Activated CD8-positive, alpha-beta memory T cell treated with anti-CD3 and anti-CD28 coated beads, Interleukin-2, amount 10 ng/mL, durations not matched to agents 7 days and 5 days (primary cell): Measurements from ENCODE around the gene KIRREL3. TPM values are rescaled to one million over a fixed set of nuclear protein-coding genes. Genes with fewer than 3 reads are reported as not detected.

Source experiments
- ATAC-seq: fragments of 150-1000 bp; cut with Tn5 transposase; one replicate; pipeline ENCODE4 v1.10.0; 2021; ENCODE audit warnings: moderate library complexity
- CTCF ChIA-PET: fragments of 350-600 bp; sonication (Branson Sonifier 250); formaldehyde crosslinking; loops from one replicate; lab custom pipeline; 2021; ENCODE audit warnings: antibody characterized with exemption; lab: Charles Lee
- DNase-seq: peaks from one replicate; pipeline ENCODE4 v3.0.0-alpha.2; 2020
- H3K27ac Mint-ChIP-seq: one replicate; pipeline ENCODE4 v1.8.0; 2021; ENCODE audit warnings: mild to moderate bottlenecking, mixed read lengths
- H3K27me3 Mint-ChIP-seq: one replicate; pipeline ENCODE4 v1.8.0; 2021; ENCODE audit warnings: mixed read lengths
- H3K36me3 Mint-ChIP-seq: one replicate; pipeline ENCODE4 v1.8.0; 2021; ENCODE audit warnings: mild to moderate bottlenecking, mixed read lengths
- H3K4me1 Mint-ChIP-seq: one replicate; pipeline ENCODE4 v1.8.0; 2021; ENCODE audit warnings: mixed read lengths
- H3K4me3 Mint-ChIP-seq: one replicate; pipeline ENCODE4 v1.8.0; 2021; ENCODE audit warnings: mild to moderate bottlenecking, moderate library complexity, mixed read lengths
- H3K9me3 Mint-ChIP-seq: one replicate; pipeline ENCODE4 v1.8.0; 2022; ENCODE audit warnings: low read depth, mixed read lengths
- total RNA-seq, 2 experiments: library from RNA; stranded (reverse); gene quantifications; one replicate each; pipeline ENCODE4 v1.2.3, GENCODE V29; 2021

The KIRREL3 gene
- total RNA-seq, 2 experiments from 2014 or later, result not detected

DNA sequence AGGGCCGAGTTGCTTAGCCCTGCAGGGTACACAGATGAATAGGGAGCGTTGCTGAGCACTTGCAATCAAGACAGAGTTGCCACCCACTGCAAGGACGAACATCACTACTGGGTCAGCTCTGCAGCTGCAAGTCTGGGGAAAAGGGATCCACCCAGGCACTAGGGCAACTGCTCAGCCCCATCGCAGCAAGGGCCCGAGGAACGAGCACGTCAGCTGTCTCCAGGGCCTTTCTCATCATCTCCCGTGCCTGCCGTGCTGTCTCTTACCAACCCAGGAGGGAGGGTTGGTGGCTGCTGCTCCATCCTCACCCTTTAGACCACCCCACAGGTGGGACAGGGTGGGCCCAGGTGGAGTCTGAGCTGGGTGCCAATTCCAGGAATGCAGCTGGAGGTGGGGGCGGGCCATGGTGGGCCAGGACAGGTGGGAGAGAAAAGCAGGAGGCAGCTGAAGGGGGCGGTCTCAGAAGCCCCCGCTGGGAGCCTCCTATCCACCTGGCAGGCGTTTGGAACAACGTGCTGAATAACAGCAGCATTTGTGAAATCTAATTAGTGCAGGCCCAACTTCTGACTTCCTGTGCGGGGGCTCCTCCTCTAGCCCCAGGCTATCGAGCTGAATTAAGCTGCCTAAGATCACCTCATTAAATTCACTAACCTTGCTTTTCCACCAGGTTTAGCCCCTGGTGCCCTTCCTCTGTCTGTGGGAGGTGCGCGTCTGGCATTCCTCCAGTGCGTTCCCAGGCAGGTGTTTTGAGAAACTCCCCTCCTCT is 392.6 kb downstream of the KIRREL3 start:
- ATAC-seq, result no peak

DNA sequence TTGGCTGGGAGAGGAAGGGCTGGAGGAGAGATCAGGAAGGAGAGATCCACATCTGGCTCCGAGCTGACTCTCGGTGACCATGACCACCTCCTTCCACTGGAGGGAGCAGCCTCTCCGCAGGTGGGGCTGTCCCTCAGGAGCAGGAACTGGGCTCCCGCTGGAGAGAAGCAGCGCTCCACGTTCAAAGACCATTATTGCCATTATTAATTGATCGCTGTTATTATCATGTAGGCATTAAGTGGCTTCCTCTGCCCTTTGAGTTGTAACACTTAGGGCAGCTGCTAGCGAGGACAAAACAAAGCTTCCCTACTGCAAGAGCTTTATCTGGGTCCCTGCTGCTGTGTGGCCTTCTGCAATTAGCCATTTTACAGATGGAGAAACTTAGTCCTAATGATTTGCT is 393.2 kb downstream of the KIRREL3 start:
- CTCF ChIA-PET, result no interaction called here
- no peaks in the 10 kb centered on the region for H3K36me3 Mint-ChIP-seq
- no peak overlapping the region for H3K4me3 Mint-ChIP-seq
- ATAC-seq (no peak), DNase-seq (no peak)
- no peak overlapping the region for H3K27ac Mint-ChIP-seq
- H3K27me3 Mint-ChIP-seq, result peaks cover 2% of the 10 kb centered on the region
- H3K4me1 Mint-ChIP-seq, result no peaks in the 10 kb centered on the region
- H3K9me3 Mint-ChIP-seq, result no peaks in the 10 kb centered on the region

More for the DNA sequence above, 392.6 kb downstream of the KIRREL3 start:
- Mint-ChIP-seq H3K4me1 (no peaks in the 10 kb centered on the region), H3K36me3 (no peaks in the 10 kb centered on the region), H3K4me3 (no peak overlapping the region), H3K27me3 (peaks cover 2% of the 10 kb centered on the region), H3K27ac (no peak overlapping the region), H3K9me3 (no peaks in the 10 kb centered on the region)
- CTCF ChIA-PET, result interaction anchor here (0.8 kb wide), 1 partner anchor 16 kb away, joined by 3 read pairs; no protein-coding TSS in a partner anchor
- DNase-seq, result no peak

DNA sequence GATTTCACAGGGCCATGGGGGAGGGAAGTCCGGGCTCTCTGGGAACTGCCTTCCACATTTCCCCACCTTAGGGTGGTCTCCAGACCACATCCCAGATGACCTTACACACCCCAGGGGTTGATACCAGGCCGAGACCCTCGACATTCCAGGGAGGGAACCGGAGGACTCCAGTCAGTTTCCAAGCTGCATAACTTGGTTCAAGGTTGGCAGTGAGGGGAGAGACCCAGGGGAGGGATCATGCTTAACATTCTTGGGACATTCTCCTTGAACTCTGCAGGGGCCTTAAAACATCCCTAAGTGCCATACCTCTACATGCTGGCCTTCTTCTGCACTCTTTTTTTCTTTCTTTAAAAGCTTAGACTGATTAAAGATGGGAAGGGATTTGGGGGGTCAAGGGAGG is 394.1 kb downstream of the KIRREL3 start:
- CTCF ChIA-PET, result interaction anchor here (1.2 kb wide), 1 partner anchor 166 kb away, joined by 3 read pairs; no protein-coding TSS in a partner anchor
- Mint-ChIP-seq H3K27ac (no peak overlapping the region), H3K4me1 (no peaks in the 10 kb centered on the region), H3K9me3 (no peaks in the 10 kb centered on the region), H3K27me3 (peaks cover 5% of the 10 kb centered on the region), H3K4me3 (no peak overlapping the region), H3K36me3 (no peaks in the 10 kb centered on the region)
- no peak for DNase-seq
- no peak for ATAC-seq

DNA sequence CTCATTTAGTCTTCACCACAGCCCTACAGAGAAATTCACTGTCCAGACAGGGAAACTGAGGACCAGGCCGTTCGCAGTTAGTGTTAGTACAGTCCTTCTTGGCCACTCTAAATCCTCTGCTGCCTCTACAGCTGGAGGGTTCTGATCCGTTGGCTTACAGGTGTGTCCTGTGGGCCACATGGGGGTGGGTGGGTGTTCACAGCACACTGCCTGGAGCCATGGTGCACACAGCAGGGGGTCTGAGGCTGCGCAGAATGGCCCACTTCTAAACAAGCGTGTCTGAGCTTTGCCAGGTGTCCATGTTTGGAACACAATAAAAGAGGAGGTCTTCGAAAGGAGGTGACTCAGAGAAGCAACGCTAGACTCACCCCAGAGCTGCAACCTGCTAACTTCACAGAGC is 396.1 kb downstream of the KIRREL3 start:
- H3K9me3 Mint-ChIP-seq, result no peaks in the 10 kb centered on the region
- CTCF ChIA-PET, result no interaction called here
- H3K4me1 Mint-ChIP-seq, result no peaks in the 10 kb centered on the region

DNA sequence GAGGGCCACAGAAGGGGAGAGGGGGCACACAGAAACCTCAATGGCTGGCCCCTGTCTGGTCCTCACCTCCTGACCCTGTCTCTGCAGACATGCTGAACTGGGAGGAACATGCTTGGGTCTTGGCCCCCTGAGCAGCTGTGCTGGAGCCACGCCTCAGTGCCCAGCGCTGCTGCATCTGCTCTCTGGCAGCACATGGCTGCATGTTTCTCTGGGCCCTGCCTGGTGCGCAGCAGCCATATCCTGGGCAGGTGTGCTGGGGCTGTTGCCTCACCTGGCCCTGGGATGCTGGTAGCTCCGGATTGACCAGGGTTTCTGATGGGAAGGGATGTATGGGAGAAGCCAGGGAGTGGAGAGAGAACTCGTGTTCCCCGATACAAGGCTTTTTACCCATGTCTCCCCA is 397.1 kb downstream of the KIRREL3 start:
- Mint-ChIP-seq H3K9me3 (no peaks in the 10 kb centered on the region), H3K27me3 (peaks cover 14% of the 10 kb centered on the region), H3K4me3 (no peak overlapping the region), H3K27ac (no peak overlapping the region), H3K36me3 (no peaks in the 10 kb centered on the region), H3K4me1 (no peaks in the 10 kb centered on the region)
- DNase-seq (no peak), ATAC-seq (no peak)
- CTCF ChIA-PET, result no interaction called here

More for the DNA sequence above, 396.1 kb downstream of the KIRREL3 start:
- Mint-ChIP-seq H3K36me3 (no peaks in the 10 kb centered on the region), H3K27ac (no peak overlapping the region), H3K4me3 (no peak overlapping the region), H3K27me3 (peaks cover 14% of the 10 kb centered on the region)
- DNase-seq (no peak), ATAC-seq (no peak)

DNA sequence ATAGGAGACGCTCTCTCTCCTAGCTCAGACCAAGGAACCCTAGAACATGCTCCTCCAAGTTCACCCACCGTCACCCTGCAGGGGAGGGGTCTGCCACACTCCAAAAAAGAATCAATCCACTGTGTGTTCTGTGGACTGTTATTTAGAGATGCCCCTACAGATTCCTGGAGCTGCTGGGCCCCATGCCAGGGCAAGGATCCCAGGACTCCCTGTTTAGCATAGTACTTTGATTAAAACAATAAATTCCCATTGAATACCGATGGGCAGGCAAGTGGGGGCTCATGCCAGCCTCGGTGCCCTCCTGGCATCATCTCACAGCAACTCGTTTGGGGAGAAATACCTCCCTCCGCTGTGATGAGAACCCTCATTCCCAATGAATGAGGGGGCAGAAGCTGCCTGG is 397.6 kb downstream of the KIRREL3 start:
- H3K4me1 Mint-ChIP-seq, result no peaks in the 10 kb centered on the region
- no peak overlapping the region for H3K27ac Mint-ChIP-seq
- peaks cover 14% of the 10 kb centered on the region for H3K27me3 Mint-ChIP-seq
- no peaks in the 10 kb centered on the region for H3K36me3 Mint-ChIP-seq
- H3K4me3 Mint-ChIP-seq, result no peak overlapping the region
- ATAC-seq (no peak), DNase-seq (no peak)
- H3K9me3 Mint-ChIP-seq, result no peaks in the 10 kb centered on the region
- CTCF ChIA-PET, result no interaction called here

DNA sequence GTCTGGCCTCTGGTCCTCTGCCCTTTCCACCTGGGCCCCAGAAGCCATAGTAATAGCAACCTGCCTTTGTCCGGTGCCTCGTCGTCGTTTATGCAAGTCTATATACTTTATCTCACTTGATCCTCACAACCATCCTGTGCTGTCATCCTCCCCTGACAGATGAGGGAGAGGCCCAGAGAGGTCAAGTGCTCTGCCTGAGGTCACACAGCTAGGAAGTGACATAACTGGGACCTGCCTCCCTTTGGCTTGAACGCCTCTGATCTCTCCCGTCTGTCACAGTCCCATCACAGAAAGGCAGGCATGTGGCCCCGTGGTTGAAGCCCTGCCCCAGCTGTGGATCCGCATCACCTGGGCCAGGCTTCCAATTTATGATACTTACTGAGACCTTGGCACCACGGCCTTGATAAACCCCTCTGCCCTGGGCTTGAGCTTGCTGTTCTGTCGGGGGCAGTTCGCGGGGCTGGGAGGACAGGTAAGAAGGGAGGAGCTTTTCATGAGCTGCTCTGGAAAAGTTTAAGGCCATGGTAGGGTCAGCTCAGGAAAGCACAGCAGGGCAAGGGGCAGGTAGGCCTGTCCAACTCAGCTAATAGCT is 398.1 kb downstream of the KIRREL3 start:
- CTCF ChIA-PET, result no interaction called here
- no peak overlapping the region for H3K27ac Mint-ChIP-seq
- ATAC-seq (no peak), DNase-seq (no peak)
- H3K36me3 Mint-ChIP-seq, result no peaks in the 10 kb centered on the region
- H3K9me3 Mint-ChIP-seq, result no peaks in the 10 kb centered on the region
- peaks cover 14% of the 10 kb centered on the region for H3K27me3 Mint-ChIP-seq
- H3K4me3 Mint-ChIP-seq, result no peak overlapping the region
- no peaks in the 10 kb centered on the region for H3K4me1 Mint-ChIP-seq

DNA sequence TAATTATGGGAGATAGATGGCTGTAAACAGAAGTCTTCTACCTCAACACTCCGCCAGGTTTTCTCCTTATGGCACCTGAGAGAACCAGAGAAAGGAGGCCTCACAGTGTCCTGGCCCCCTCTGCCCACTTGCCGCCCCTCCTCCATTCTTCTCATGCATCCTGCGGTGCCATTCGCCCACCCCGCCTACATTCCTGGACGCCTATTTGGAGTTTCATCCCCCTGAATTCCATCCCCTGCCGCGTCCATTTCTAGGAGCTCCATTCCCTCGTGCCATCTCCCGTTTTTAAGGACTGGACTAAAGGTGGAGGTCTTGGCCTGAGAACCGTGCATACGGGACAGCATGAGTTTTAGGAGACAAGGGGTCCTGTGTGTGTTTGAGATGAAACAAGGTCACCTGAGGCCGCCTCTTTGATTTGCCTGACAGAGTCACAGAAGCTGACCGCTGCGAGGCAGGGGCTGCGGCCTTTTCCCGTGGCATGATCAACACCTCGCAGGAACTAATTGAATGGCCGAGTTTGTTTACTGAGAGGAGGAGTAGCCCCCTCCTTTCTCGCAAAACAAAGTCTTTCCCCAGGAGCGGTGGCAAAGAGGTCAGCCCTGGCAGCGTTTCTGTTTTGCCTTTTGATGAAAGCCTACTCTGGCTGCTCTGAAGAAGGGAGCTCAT is 398.9 kb downstream of the KIRREL3 start:
- Mint-ChIP-seq H3K4me3 (no peak overlapping the region), H3K9me3 (no peaks in the 10 kb centered on the region), H3K4me1 (no peaks in the 10 kb centered on the region), H3K27ac (no peak overlapping the region), H3K36me3 (no peaks in the 10 kb centered on the region), H3K27me3 (peaks cover 12% of the 10 kb centered on the region)
- DNase-seq (no peak), ATAC-seq (no peak)
- CTCF ChIA-PET, result no interaction called here

DNA sequence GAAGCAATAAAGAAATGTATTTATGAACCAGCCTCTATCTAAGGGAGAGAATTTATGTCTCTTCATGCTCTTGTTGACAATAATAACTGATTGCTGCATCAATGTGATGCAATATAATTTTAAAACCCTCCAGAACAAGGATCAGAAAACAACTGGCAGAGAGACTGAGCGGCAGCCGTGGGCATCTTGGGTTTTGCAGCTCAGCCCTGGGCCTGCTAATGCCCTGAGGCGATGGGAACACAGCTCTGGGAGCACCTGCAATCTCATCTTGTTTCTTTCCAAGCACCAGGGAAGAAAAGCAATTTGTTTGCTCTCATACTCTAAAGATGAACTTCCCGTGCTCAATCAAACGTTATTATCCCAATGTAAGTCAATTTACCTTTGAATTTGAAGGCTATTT is 399.4 kb downstream of the KIRREL3 start:
- Mint-ChIP-seq H3K27me3 (peaks cover 12% of the 10 kb centered on the region), H3K4me1 (no peaks in the 10 kb centered on the region), H3K9me3 (no peaks in the 10 kb centered on the region), H3K4me3 (no peak overlapping the region), H3K27ac (no peak overlapping the region), H3K36me3 (no peaks in the 10 kb centered on the region)
- no peak for ATAC-seq
- CTCF ChIA-PET, result no interaction called here
- DNase-seq, result no peak

DNA sequence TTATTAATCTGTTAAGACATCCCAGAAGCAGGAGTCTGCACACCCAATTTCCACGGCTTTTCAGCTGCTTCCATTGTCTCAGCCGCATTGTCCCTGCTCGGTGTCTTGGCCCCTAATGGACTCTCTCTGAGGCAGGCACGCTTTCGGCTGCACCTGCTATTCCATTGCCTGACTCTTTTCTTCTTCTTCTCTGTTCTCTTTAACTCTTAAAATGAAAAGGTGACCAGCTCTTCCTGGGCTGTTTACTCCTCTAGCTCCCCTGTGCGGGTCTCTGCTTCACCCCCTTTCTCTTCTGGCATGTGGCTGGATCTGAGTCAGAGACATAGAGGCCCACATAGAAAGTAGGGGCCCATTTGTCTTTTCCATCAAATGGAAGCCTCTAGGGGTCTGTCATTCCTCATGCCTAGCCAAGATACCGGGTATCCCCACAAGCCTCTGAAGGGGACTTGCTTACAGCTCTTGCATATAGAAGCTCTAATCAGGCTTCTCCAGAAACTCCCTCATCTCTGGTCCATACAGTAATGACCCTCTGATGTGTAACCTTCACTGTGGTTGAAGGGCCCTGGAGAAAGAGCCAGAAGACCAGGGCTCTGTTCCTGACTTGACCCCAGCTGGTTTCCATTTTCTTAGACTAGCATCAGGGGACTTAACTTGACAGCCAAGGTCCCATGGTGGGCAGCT is 401.2 kb downstream of the KIRREL3 start:
- Mint-ChIP-seq H3K27ac (no peak overlapping the region), H3K27me3 (peaks cover 12% of the 10 kb centered on the region), H3K9me3 (no peaks in the 10 kb centered on the region), H3K4me1 (no peaks in the 10 kb centered on the region), H3K4me3 (no peak overlapping the region), H3K36me3 (no peaks in the 10 kb centered on the region)
- ATAC-seq (no peak), DNase-seq (no peak)
- CTCF ChIA-PET, result no interaction called here

DNA sequence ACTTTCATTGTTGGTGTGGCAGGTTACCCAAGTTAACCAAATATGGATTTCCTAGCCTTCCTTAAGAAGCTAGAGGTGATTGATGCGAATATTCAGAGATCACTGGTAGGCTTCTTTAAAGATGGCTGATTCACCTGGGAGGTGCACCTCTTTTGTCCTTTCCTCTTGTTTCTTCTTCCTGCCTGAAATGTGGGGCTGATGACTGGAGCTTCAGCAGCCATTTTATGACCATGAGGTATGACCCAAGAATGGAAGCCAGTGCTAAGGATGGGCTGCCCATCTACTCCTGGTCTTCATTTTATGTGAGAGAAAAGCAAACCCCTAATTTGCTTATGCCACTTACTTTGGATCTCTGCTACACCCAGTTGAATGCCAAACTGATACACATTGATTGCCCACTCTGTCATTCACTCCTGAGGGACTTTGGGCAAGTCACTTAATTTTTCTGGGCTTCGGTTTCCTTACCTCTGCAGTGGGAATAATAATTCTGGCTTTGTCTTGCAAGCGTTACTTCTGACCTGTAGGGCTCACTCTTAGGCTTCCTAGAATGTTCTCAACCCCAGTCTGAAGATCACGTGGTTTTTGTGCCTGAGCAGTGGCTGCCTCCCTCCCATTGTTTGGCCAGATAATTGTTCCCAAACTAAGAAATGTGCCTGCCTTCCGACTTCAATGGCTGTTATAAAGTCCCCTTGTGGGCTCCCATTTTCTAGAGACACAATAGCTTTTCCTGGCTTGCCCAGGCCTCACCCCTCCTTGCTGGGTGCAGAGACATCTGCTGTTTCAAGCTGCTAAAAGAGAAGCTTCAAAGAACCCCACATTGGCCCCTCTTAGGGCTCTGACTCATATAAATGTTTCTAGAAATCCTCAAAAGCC is 402.0 kb downstream of the KIRREL3 start:
- CTCF ChIA-PET, result no interaction called here
- Mint-ChIP-seq H3K4me3 (no peak overlapping the region), H3K9me3 (no peaks in the 10 kb centered on the region), H3K4me1 (no peaks in the 10 kb centered on the region), H3K27me3 (peaks cover 12% of the 10 kb centered on the region), H3K36me3 (no peaks in the 10 kb centered on the region), H3K27ac (no peak overlapping the region)
- DNase-seq, result no peak
- ATAC-seq, result no peak

DNA sequence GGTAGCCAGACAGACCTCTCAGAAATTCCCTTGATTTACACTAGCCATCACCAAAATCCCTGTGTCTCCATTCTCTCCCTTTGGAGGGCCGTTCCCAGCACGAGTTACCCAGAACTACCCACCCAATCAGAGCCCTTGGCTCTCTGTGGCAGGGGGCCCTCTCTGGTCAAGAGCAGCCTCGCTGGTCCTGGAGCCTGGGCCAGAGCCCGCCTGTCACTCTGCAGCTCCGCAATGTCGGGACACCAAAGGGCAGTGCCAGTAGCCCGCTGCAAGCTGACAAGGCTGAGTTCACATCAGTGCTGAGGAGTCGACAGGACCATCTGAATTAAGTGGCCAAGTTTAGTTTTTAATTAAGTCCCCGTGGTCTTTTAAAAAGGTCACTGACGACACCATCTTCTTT is 403.5 kb downstream of the KIRREL3 start:
- H3K27me3 Mint-ChIP-seq, result peaks cover 12% of the 10 kb centered on the region
- CTCF ChIA-PET, result no interaction called here
- DNase-seq, result no peak

DNA sequence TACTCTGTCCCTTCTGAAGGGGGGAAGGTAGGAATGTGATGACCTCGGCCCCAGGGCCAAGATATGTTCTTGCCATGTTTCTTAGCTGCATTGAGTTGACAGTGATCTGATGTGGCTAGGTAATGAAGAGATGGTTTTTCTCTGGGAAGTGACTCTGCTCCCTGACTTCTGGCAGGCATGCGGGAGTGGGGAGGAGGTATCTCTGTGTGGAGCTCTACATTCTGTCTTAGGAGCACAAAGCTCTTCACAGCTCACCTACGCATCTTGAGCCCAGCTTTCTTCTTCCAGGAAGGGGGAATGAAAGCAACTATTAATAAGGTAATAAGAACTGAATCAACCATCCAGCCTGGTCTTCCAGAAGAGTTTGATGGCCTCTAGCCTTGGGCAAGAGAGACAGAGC is 404.1 kb downstream of the KIRREL3 start:
- Mint-ChIP-seq H3K27me3 (peaks cover 9% of the 10 kb centered on the region), H3K36me3 (no peaks in the 10 kb centered on the region), H3K4me1 (no peaks in the 10 kb centered on the region), H3K4me3 (no peak overlapping the region), H3K27ac (no peak overlapping the region), H3K9me3 (no peaks in the 10 kb centered on the region)
- CTCF ChIA-PET, result no interaction called here
- DNase-seq (no peak), ATAC-seq (no peak)

More for the DNA sequence above, 403.5 kb downstream of the KIRREL3 start:
- no peak for ATAC-seq
- H3K4me1 Mint-ChIP-seq, result no peaks in the 10 kb centered on the region
- H3K4me3 Mint-ChIP-seq, result no peak overlapping the region
- no peak overlapping the region for H3K27ac Mint-ChIP-seq
- no peaks in the 10 kb centered on the region for H3K9me3 Mint-ChIP-seq
- H3K36me3 Mint-ChIP-seq, result no peaks in the 10 kb centered on the region
